GM10248 (cell line): Measurements from ENCODE around the gene DMRT1.

Source experiments
- CTCF ChIA-PET: fragments of 300-600 bp; sonication (Branson Sonifier 250); formaldehyde crosslinking; extraction: SDS; loops from one replicate; lab custom pipeline; 2021; ENCODE audit warnings: antibody characterized with exemption; lab: Yijun Ruan, JAX
- POLR2A ChIA-PET: fragments of 350-650 bp; sonication (Branson Sonifier 250); formaldehyde crosslinking; extraction: SDS; loops from one replicate; lab custom pipeline; 2020; ENCODE audit warnings: antibody characterized with exemption; lab: Yijun Ruan, JAX
- DNase-seq: peaks from one replicate; pipeline ENCODE4 v3.0.0; 2012; ENCODE audit errors: extremely low spot score
- TF ChIP-seq, protein P1 (sequence below): IDR thresholded peaks from 2 replicates; pipeline ENCODE4 v1.5.1; 2012; ENCODE audit warnings: mild to moderate bottlenecking, low read depth; ENCODE audit errors: extremely low read depth, missing control alignments, control extremely low read depth

Gene DMRT1

GRCh38 chr9:972501-973294 lies 131.2 kb downstream of the DMRT1 start:
- no peak for DNase-seq
- ChIA-PET POLR2A (no interaction called here), CTCF (no interaction called here)
- TF ChIP-seq, protein P1, sequence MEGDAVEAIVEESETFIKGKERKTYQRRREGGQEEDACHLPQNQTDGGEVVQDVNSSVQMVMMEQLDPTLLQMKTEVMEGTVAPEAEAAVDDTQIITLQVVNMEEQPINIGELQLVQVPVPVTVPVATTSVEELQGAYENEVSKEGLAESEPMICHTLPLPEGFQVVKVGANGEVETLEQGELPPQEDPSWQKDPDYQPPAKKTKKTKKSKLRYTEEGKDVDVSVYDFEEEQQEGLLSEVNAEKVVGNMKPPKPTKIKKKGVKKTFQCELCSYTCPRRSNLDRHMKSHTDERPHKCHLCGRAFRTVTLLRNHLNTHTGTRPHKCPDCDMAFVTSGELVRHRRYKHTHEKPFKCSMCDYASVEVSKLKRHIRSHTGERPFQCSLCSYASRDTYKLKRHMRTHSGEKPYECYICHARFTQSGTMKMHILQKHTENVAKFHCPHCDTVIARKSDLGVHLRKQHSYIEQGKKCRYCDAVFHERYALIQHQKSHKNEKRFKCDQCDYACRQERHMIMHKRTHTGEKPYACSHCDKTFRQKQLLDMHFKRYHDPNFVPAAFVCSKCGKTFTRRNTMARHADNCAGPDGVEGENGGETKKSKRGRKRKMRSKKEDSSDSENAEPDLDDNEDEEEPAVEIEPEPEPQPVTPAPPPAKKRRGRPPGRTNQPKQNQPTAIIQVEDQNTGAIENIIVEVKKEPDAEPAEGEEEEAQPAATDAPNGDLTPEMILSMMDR, result no peak

GRCh38 chr9:973295-973834 lies 131.9 kb downstream of the DMRT1 start:
- TF ChIP-seq, protein P1, result no peak
- no peak for DNase-seq
- ChIA-PET CTCF (no interaction called here), POLR2A (no interaction called here)

DNA sequence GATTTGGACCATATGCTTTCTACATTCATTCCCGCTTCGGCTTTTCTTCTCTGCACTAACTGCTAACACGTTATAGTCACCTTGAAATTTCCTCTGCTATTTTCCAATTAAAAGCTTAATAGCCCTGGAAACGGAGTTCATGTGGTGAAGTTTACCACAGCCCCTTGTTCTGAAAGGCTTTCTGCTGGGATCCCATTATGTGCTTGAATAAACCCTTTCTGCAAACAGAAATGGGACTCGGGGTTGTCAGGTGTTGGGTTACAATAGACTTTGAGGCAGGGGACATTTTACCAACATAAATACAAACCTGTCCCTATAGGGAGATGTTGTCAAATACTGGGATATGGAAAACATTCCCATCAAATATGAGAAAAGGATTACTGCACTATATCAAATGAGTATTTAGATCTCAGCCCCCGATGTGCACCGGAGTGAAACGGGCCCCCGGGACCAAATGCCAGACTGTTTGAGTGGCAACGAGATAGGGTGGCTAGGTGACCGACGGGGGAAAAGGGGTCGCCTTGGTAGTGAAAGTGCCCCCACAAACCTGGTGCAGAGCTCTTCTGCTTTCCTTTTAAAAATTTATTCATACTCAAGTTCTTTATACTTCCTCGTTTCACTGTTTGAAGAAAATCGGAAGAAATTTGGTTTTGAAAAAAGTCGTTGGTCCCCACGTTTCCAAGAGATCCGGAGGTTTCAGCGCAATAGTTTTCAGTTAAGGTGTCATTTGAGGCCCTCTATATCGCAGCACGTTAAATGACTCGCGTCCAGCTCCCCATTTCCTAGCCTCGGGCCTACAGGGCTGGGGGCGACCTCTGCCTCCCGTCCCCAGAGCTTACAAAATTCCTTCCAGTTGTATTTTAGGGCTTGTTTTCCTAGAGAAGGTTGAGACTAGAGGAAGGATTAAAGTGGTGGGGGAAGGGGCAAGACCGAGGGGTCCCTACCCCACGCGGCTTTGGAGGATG lies 132.8 kb downstream of the DMRT1 start:
- ChIA-PET POLR2A (no interaction called here), CTCF (no interaction called here)

GRCh38 chr9:974996-975739 lies 133.7 kb downstream of the DMRT1 start:
- ChIA-PET CTCF (no interaction called here), POLR2A (no interaction called here)
- DNase-seq, result no peak
- TF ChIP-seq, protein P1, result no peak

More for the DNA sequence above, 132.8 kb downstream of the DMRT1 start:
- DNase-seq, result no peak
- TF ChIP-seq, protein P1, result no peak

- ChIA-PET CTCF (no interaction called here), POLR2A (no interaction called here)
- no peak for DNase-seq
- TF ChIP-seq, protein P1, result no peak
Measured at GRCh38 chr9:975740-976257, 134.3 kb downstream of the DMRT1 start.
